Gastrocnemius medialis (tissue), 4 donors: ENCODE results near the gene SSPN.

Source experiments
- CTCF ChIP-seq, 5 experiments: fragments of 450-650 bp in 3 of 5; fragments of 200-600 bp in 2 of 5; sonication (generic) in 2 of 5; IDR thresholded peaks in 4 of 5; conservative IDR thresholded peaks in 1 of 5; 1 replicate in 4 of 5; 2 replicates in 1 of 5; pipeline ENCODE4 v1.5.1; 2016 to 2019; ENCODE audit warnings: antibody characterized with exemption in 5 of 5, mild to moderate bottlenecking in 3 of 5, moderate library complexity in 3 of 5
- POLR2A ChIP-seq, 2 donors: fragments of 450-650 bp; IDR thresholded peaks; one replicate each; pipeline ENCODE4 v1.6.1; 2017; ENCODE audit warnings: antibody characterized with exemption in 2 of 2, mild to moderate bottlenecking in 2 of 2, moderate library complexity in 2 of 2

GRCh38 chr12:26269562-26270284, 74.3 kb downstream of the SSPN start:
- TF ChIP-seq CTCF (IDR thresholded peaks at IDR 0.05 in 4 of 5, conservative IDR thresholded peaks at IDR 0.05 in 1 of 5) = no peak
- no peak for TF ChIP-seq POLR2A (IDR thresholded peaks at IDR 0.05)
